Mucosa of descending colon (tissue), 3 donors: ENCODE data around the gene AEBP1. TPM values are rescaled to one million over a fixed set of nuclear protein-coding genes. Genes with fewer than 3 reads are reported as not detected.

Source experiments
- ATAC-seq: fragments of 200-7000 bp; cut with Tn5 transposase; one replicate; pipeline ENCODE4 v1.9.1; 2020; ENCODE audit warnings: mild to moderate bottlenecking, moderate library complexity
- DNase-seq, 3 donors: peaks; one replicate each; pipeline ENCODE4 v3.0.0-alpha.2; 2020
- H3K36me3 ChIP-seq: fragments of 200-600 bp; one replicate; pipeline ENCODE4 v1.8.0; 2021; ENCODE audit warnings: low read depth, mild to moderate bottlenecking
- H3K4me1 ChIP-seq: fragments of 200-600 bp; one replicate; pipeline ENCODE4 v1.8.0; 2021; ENCODE audit warnings: low read depth, mild to moderate bottlenecking
- H3K4me3 ChIP-seq: fragments of 200-600 bp; one replicate; pipeline ENCODE4 v1.8.0; 2021; ENCODE audit warnings: mild to moderate bottlenecking
- H3K9me3 ChIP-seq: fragments of 200-600 bp; one replicate; pipeline ENCODE4 v1.8.0; 2021; ENCODE audit warnings: mild to moderate bottlenecking
- intact Hi-C, 2 donors: fragments of 100-400 bp; cut with DNase I in 1 of 2; cut with micrococcal nuclease in 1 of 2; formaldehyde crosslinking; loops; one replicate each; pipeline versions ENCODE4 v1.11.0 to v1.11.1; 2022; cut with DNase I, micrococcal nuclease
- total RNA-seq, 3 donors: library from RNA; stranded (reverse); fragmentation: NEBNext Ultra II Directional in 2 of 3; extraction: Animal tissue kit (Norgen Biotek cat#: 25700) in 2 of 3; gene quantifications; one replicate each; pipeline versions ENCODE4 v1.2.1 to v1.2.4, GENCODE V29; 2021 to 2023
- TF ChIP-seq, protein P1 (sequence below): fragments of 200-600 bp; IDR thresholded peaks from one replicate; pipeline ENCODE4 v1.8.0; 2022; ENCODE audit warnings: antibody characterized with exemption, mild to moderate bottlenecking
- donor health status: DM: no; HTN: no; CAD: no; lungs with moderate emphysema.
- donor health status: DM: no; HTN: no; CAD: no.
- donor health status: DM: no; HTN: yes; CAD: no.

The AEBP1 gene
- total RNA-seq, 3 donors from 2014 or later, result 14.1 to 130 (median 42.2) TPM

DNA sequence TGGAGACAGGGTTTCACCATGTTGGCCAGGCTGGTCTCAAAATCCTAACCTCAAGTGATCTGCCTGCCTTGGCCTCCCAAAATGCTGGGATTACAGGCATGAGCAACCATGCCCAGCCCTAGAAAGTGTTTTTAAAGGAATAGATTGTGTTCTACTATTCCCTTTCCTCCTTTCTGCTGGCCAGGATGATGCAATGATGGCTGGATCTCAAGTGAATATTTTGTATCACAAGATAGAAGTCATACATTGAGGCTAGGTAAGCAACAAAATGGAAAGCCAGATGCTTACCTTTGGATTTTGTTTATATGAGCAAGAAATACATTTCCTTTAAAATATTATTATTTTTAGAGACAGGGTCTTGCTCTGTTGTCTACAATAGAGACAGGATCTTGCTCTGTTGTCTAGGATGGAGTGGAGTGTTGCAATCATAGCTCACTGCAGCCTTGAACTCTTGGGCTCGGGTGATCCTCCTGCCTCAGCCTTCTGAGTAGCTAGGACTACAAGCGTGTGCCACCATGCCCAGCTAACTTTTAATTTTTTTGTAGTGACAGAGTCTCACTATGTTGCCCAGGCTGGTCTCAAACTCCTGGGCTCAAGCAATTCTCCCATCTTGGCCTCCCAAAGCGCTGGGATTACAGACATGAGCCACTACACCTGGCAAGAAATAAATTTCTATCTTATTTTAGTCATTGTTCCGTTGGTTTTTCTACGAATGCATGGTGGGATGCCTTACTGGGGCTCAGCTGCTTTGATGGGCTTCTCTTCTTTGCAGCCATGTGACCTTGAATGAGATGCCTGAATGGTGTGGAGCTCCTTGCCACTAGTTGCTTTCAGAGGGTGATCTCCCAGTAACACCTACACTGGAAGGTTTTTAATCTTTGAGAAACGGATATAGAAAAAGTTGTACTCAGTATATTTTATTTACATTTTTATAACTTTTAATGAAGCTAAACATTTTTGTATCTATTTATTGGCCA, 5.8 kb upstream of the AEBP1 start:
- H3K9me3 ChIP-seq, result no peaks in the 10 kb centered on the region
- ATAC-seq, result no peak
- no peak overlapping the region for H3K4me3 ChIP-seq
- H3K4me1 ChIP-seq, result no peaks in the 10 kb centered on the region
- no peaks in the 10 kb centered on the region for H3K36me3 ChIP-seq
- intact Hi-C loops, result no loop called here
- TF ChIP-seq, protein P1, sequence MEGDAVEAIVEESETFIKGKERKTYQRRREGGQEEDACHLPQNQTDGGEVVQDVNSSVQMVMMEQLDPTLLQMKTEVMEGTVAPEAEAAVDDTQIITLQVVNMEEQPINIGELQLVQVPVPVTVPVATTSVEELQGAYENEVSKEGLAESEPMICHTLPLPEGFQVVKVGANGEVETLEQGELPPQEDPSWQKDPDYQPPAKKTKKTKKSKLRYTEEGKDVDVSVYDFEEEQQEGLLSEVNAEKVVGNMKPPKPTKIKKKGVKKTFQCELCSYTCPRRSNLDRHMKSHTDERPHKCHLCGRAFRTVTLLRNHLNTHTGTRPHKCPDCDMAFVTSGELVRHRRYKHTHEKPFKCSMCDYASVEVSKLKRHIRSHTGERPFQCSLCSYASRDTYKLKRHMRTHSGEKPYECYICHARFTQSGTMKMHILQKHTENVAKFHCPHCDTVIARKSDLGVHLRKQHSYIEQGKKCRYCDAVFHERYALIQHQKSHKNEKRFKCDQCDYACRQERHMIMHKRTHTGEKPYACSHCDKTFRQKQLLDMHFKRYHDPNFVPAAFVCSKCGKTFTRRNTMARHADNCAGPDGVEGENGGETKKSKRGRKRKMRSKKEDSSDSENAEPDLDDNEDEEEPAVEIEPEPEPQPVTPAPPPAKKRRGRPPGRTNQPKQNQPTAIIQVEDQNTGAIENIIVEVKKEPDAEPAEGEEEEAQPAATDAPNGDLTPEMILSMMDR, result no peak
- no peak for DNase-seq

DNA sequence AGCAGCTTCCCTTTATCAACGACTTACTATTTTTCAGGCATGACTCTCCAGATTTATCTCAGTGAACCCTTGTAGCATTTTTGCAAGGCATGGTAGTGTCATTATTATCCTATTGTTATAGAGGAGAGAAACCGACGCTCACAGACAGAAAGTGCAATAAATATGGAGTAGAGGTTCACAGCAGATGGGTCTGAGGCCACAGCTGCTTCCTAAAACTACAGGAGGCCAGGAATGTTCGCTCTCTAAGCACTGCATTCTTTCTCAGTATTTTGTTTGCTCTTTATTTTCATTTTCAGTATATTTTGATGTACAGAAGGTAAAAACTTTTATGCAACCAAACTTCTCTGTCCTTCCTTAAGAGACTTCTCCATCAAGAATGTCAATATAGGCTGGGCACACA, 4.5 kb upstream of the AEBP1 start:
- Histone ChIP-seq H3K4me1 (no peaks in the 10 kb centered on the region), H3K9me3 (no peaks in the 10 kb centered on the region), H3K4me3 (no peak overlapping the region), H3K36me3 (no peaks in the 10 kb centered on the region)
- intact Hi-C loops, result no loop called here
- ATAC-seq (no peak), DNase-seq (no peak)
- TF ChIP-seq, protein P1, result no peak

DNA sequence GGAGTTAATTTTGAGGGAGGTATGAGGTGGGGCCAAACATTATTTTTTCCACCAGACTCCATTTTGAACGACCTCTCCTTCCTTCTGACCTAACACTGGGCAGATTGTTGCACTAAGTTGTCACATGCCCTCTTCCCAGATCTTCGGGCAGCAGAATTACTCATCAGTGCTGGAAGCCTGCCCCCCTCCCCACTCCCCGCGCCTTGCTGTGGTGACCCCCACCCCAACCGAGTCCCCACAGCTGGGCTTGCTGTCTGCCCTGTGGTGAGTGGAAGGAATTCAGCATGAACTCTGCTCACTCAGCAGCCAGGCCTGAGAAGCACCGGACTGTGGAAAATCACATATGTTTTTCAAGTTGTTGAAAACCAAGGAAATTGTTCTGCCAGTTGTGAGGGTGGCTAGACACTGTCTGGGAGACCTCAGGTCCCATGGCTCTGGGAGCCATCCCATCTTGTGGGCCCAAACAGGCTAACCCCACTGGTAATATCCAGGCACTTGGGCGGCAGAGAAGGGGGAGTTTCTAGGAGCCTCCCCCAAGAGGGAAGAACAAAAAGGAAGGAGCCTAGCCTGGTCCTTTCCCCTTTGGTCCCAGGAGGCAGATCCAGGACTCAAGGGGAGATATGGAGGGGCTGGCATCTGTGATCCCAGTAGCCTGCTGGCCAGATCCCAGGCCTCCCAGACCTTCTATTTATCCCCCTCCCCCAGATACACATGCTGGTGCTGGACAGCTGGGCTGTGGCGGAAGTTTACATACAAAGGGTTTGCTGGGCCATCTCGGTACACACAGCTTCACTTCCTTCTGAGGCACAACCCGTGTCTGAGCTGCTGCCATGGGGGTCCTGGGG, 3.5 kb upstream of the AEBP1 start:
- intact Hi-C loops, result no loop called here
- Histone ChIP-seq H3K9me3 (no peaks in the 10 kb centered on the region), H3K4me1 (no peaks in the 10 kb centered on the region), H3K36me3 (no peaks in the 10 kb centered on the region), H3K4me3 (no peak overlapping the region)
- DNase-seq (peak in 2 of 3 donors; percentile 26 to 63), ATAC-seq (peak; percentile 28)
- TF ChIP-seq, protein P1, result no peak

DNA sequence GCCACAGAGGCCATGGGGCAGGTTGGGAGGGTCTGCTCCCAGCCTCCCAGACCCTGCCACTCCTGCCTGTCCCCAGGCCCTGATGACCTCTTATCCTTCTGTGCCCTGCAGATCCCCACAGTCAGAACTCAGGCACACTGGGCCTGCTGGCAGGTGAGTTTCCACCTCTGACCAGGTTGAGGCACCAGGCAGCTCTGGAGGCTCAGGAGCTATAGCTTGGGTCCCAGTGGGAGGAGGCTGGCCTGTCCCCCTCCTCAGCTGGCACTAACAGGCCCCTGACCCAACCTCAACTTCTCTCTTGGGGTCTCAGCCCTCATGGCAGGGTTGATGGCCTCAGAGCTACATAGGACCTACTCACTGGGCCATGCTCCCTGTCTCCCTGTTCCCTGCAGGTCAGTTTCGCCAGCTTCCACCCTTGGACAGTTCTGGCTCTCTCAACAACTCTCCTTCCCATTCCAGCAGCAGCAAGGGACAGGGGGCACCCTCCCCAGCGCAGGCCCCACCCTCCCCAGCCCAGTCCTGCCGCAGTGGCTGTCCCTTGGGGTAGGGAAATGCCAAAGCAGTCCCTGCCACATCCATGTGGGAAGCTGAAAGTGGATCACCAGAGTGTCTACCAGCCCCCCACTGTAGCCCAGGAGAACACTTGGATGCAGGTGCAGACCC, 2.7 kb upstream of the AEBP1 start:
- H3K9me3 ChIP-seq, result no peaks in the 10 kb centered on the region
- DNase-seq (peak in 1 of 3 donors; percentile 23), ATAC-seq (no peak)
- TF ChIP-seq, protein P1, result no peak
- H3K4me3 ChIP-seq, result no peak overlapping the region
- no peaks in the 10 kb centered on the region for H3K36me3 ChIP-seq
- no peaks in the 10 kb centered on the region for H3K4me1 ChIP-seq
- intact Hi-C loops, result no loop called here
